Stimulated activated CD8-positive, alpha-beta memory T cell treated with anti-CD3 and anti-CD28 coated beads, Interleukin-15, amount 100 ng/mL, for 4 hours (primary cell): ENCODE measurements around the gene TNNT3.

ENCODE experiments used
- DNase-seq, 2 donors: peaks; one replicate each; pipeline ENCODE4 v3.0.0-alpha.2; 2020; ENCODE audit warnings: low read depth in 2 of 2

Gene TNNT3

DNA sequence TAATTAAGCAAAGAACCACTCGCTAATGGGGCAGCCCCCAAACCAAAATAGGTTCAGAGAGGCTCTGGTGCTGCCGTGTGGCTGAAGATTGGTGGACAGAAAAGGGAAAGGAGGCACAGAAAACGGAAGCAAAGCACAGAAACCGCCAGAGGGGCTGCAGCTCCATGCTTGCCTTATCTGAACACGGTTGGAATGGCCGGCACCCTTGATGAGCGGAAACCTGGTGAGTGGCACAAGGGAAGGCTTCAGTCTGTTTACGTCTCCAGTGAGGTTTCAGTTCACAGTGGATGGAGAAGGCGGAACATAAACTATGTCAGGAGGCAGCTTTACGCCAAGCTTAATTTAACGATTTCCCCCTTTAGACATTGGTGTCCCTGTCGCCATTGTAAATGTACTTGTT is 22.6 kb upstream of the TNNT3 start:
- no peak for DNase-seq

DNA sequence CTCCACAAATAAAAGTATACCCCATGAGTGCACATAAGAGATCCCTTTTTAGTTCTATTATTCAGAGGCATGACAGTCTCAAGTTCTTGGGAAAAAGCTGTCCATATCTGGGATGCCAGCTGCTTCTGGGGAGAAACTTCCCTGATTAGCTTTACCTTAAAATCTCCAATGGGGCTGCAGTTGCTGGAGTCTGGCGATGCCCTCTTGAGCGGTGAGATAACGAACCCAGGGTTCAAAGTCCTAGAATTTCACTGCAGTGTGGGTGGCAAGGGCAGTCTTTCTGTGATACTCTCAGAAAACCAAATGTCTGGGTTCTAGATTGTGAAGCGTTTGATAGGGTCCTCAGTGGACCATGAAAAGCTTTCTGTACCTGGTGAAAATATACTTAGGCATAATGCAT is 20.4 kb upstream of the TNNT3 start:
- no peak for DNase-seq

DNA sequence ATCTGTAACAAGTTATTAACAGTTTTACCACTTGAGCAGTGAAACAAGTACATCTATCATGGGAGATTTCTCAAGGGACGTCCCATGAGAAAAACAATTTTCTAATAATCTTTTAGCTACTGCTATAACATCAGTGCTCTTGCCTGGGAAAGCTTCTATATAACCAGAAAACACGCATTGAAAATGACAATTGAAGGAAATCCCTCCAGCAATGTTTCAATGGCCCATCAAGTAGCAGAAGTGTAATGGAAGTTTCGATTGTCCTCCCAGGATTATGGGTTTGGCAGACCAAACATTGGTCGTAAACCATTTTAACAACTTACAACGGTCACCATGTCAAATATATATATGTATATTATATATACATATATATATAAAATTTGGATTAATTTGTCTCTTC is 19.8 kb upstream of the TNNT3 start:
- DNase-seq: no peak

DNA sequence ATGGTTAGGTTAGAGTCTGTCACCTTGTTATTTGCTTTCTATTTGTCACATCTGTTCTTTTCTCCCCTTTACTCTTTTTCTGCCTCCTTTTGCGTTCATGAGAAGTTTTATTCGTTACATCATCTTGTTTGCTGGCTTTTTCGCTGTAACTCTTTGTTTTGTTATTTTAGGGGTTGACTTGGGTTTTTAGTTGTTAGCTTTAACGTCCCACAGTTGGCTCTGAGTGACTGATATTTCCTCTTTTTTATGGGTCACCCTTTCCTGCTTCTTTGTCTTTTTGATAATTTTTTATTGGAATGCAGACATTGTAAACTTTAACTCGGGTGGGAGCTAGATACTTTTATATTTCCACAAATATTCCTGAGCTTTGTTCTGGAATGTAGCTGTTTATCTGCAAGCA is 13.3 kb upstream of the TNNT3 start:
- DNase-seq: no peak

DNA sequence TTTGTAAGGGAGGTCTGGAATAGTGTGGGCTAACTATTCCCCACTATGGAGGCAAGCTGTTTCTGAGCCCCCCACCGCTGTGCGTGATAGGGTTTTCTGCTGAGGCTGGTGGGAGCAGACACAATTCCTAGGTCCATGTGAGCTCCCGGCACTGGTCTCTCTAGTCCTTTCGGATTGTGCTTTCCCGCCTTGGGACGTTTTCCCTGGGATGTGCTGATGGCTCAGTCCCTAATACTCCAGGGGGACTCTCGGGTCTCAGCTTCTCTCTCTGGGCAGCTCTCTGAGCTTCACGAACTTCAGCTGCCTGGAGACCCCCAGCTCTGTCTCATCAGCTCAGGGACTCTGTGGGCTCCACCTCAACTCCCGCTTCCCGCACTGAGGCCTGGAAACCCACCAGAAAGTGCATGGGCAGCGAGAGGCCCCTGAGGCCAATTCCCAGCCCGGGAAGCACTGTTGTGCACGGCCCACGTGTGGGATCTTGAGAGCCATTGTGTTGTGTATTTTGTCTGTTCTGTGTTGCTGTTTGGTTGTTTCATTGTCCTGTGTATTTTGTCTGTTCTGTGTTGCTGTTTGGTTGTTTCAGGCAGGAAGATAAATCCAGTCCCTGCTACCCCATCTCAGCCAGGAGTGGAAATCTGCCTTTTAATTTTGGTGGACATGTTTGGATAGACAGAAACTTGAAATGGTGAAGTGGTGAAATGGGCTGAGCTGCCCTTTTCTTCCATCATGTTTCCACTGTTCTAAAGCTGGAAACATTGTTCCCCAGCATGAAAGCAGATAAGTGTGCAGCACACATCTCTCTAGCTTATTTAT is 12.7 kb upstream of the TNNT3 start:
- DNase-seq: no peak

DNA sequence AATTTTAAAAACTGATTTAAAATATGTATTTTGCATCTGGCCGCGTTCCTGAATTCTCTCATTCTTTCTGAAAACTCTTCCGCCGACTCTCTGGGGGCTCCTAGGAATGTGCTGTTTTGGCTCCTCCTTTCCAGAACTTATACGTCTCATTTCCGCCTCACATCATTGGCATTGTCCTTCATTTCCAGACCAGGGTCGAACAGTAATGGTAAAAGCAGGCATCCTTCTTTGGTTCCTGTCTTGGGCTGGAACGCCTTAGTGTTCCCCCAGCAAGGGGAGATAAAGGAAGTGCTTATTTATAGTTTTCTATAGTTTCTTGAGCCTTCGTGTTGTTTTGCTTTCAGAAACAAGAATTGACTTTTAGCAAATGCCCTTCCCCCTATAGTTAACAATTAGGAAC is 10.9 kb upstream of the TNNT3 start:
- no peak for DNase-seq

DNA sequence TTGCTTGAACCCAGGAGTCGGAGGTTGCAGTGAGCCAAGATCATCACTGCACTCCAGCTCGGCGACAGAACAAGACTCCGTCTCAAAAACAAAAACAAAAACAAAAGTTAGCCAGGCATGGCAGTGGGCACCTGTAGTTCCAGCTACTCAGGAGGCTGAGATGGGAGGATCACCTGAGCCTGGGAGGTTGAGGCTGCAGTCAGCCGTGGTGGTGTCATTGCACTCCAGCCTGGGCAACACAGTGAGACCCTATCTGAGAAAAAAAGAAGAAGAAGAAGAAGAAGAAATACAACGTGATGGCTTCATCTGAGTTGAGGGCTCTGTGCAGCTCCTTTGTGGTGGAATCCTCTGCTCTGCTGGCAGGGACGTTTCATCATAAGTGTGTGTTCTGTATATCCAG is 10.0 kb upstream of the TNNT3 start:
- no peak for DNase-seq

DNA sequence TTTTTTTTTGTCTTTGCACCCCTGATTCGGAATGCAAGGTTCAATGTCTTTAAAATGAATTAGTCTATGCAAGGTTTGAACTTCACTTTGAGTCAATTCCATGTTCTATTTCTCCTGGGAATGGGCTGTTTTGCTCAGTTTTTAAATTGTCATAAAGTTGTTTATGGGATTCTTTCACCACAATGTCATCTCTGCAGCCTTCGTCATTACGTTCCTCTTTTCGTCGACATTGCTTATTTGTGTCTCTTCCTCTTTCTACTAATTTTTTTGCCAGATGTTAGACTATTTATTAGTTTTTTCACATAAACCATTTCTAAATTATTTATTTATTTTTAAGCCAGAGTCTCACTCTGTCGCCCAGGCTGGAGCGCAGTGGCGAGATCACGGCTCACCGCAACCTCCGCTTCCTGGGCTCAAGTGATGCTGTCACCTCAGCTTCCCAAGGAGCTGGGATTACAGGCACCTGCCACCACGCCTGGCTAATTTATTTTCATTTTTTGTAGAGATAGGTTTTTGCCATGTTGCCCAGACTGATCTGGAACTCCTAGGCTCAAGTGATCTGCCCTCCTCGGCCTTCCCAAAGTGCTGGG is 7.1 kb upstream of the TNNT3 start:
- no peak for DNase-seq

DNA sequence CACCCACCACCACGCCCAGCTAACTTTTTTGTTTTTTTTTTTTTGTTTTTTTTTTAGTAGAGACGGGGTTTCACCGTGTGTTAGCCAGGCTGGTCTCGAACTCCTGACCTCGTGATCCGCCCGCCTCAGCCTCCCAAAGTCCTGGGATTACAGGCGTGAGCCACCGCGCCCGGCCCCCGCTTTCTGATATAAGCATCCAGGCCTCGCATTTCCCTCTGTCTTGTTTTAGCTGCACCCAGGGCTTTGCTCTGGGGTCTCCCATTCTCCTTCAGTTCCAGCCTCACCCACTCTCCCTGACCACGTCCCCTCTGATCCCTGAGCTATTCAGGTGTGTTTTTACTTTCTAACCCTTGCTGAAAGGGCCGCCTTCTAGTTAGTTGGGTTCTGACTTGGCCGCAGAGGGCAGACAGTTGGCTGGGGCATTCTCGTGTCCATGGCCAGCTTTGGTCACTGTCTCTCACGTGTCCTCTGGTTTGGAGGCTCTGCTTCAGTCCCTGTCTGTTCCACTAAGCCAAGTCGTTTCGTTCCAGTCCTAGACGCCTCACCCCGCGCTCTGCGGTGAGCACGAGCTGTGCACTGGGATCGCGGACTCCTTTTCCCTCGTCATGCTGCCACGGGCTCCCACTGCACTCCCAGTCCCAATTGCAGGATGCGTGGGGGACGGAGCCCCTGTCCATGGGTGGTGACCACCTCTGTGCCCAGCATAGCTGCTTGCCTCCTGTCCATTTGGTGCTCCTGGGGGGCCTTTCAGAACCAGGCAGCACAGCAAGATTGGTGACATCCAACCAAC is 6.0 kb upstream of the TNNT3 start:
- DNase-seq: no peak

DNA sequence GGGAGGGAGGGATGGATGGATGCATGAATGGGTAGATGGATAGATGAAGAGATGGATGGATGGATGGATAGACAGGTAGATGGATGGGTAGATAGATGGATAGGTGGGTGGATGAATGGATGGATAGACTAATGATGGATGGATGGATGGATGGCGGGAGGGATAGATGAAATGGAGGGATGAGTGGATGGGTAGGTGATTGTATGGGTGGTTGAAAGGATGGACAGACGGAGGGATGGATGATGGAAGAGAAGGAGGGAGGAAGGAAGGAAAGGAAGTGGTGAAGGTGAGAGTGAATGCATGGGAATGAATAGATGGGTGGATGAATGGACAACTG is 3.7 kb upstream of the TNNT3 start:
- no peak for DNase-seq

DNA sequence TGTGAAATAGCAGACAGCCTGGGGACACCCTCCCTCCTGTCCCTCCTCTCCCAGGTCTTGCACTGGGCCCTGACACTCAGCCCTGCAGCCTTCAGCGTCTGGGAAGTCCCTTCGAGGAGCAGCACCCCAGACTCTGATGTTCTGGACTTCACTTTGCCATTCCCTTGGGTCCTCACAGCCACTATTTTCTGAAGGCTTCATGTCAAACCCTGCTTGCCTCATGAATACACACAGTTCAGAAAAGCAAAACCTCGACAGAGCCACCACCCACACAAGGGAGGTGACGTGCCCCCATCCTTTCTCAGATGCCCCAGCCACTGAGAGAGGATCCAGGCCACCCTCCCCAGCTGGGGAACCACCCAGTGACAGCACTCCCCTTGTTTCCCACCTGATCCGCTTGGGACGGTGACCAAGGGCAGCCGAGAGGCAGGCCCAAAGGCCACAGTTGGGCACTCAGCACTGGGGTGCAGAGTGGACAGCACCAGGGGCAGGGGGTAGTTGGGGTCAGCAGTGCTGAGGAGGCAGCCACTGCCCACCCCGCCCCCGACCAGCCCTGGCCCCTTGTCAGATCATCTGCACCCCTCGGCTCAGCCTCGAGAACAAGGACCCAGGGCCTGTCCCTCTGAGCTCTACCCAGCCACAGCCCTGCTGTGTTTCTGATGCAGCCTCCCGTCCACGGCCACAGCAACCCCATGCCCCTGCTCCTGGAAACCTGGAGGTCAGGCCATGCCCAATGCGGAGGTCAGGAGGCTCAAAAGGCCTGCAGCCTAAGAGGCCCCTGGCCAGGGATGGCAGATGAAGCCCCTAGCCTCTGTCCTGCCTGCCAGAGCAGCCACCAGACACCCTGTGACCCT is 3.1 kb upstream of the TNNT3 start:
- DNase-seq: no peak

DNA sequence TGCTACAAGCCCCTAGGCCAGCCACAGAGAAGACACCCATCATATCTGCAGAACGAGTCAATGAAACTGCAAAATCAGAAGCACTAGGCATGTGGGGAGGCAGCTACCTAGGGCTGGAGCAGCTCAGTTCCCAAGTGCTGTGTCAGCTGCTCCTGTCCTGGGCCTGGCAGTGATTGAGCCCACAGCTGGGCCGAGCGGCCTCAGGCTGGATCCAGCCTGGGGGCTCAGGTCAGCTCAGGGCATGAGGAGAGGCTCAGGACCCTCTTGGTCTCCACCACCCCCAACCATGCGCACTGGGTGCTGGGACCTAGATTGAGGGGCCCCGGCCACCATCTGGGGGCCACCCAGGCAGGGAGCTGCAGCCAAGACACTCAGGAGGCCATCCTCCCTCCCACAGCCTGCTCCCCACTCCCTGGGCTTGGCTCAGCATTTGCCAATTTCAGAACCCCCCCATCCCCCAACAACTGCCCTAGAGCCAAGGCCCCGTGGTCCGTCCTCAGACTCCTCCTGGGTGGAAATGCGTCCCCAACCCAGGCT is 2.4 kb upstream of the TNNT3 start:
- DNase-seq: no peak

DNA sequence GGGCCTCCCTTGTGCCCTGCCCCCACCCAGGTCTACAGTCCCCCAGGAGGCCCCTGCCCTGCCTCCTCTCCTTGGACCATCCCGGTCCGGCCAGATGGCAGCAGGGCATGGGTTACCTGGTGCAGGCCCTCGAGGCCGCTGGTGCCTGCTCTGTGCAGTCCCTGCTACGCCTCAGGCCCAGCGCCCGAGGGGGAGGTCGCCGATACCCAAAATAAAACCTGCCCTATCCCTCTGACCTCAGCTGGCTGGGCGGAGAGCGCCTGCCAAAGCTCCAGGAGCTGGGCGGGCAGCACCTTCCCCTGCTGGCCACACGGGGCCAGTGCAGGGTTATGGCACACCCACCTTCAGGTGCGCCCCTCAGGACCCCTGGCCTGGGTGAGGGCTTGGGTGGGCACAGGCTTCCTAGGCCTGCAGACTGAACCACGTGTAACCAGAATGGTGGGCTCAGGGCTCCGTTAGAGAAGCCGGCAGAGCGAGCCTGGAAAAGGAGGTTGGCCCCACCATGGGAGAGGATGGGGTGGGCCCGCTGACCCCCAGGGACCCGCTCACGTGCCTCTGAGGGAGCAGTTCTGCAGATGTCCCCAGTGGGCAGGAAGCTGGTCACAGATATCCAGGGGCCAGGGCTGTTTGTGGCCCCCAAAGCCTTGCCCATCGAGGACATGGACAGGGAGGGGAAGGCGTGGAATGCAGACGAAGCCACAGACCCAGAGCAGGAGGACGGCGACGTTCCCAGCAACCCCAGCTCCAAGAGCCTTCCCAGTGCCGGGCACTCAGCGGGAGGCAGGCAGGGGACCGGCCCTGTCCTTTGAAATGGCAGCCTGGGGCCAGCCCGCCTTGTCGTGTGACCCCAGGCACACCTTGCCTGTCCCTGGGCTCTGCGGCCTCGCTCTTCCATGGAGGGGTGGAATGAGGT is 1.7 kb upstream of the TNNT3 start:
- DNase-seq: no peak

DNA sequence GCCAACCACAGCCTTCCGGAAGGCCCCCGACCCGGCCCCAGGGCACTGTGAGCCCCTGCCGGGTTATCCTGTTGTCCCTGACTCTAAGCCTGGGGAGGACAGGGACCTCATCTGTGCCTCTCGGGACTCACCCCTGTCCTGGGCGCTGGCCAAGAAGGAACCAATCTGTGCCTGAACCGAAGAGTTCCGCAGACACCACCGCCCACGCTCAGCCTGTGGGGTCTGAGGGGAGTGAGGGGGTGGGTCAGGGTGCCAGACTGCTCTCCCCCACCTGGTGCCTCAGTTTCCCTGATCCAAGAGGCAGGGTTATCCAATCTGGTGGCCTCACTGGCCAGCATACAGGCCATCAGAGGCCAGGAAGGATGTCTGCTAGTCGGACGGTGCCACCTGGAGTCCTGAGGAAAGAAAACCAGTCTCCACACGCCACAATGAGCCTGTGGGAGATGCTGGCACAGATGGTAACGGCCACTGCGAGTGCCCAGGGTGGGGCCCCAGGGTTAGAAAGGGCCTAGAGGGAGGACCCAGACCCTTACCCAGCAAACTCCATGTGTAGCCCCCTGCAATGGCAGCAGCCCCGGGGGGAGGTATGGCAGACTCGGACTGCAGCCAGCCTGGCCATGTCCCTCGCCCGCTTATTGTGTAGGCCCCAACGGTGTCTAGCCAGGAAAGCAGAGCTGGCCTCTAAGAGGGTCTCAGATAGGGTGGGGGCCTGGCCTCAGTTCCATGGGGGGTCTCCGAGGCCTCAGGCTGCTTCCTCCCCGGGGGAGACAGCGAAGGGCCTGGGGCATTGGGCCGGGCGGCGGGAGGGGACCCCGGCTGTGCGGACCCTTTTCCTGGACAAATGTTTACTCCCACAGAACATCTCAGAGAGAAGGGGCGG is 827 bp upstream of the TNNT3 start:
- no peak for DNase-seq

DNA sequence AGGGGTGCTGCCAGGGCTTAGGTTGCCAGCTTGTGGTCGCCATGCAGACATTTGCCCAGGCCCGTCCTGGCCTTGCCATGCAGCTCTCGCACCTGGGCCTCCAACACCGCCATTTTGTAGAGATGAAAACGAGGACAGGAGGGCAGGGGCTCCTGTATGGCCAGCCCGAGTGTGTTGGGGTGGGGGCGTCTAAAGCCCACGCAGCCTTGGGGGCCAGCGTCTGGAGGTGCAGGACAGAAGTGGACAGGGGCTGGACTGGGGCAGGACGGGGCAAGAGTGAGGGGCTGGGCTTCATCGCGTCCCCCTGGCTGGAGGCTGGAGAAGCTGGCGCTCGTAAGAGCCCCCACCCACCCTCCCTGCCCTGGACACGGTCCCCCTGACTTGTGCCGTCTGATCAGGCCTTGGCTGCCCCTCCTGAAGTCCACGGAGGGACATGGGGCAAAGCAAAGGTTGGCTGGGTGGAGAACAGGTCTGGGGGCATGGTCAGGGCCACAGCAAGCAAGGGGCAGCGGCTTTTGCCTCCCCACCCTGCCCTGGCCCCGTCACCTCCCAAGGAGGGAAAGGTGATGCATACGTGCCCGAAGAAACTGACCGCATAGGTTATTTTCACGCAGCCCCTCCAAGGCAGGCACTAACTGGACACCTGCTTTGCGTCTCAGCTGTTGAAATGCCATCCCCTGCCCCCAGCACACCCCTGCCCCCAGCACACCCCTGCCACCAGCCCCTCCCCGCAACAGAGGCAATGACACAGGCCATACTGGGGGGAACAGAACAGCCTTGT is 815 bp downstream of the TNNT3 start:
- no peak for DNase-seq

DNA sequence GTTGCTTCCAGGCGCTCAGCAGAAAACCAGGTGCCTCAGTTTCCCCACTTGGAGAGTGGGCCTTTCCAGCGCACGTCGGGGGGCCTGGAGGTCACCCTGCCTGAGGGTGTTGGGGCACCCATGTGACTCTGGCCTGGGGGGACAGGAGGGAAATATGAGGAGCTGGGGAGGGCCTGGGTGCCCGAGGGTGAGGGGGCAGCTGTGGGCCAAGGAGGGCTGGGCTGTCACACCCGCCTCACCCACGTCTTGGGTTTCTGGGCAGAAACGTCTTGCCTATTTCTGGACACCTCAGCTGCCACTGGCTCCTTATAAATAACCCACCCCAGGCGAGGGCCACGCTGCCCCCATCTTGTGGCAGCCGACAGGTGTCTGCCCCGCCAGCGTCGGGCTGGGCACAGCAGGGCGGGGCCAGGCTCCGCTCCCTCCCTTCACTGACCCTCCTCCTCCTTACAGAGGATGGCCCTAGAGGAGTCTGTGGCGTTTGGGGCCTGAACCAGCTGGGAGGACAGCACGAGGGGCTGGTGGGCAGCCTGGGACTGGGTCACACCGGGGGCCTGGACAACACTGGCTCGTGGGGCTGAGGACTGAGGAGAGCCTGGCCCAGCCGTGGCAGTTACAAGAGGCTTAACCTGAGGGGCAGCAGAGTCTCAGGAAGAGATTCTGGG is 1.5 kb downstream of the TNNT3 start:
- DNase-seq: no peak

DNA sequence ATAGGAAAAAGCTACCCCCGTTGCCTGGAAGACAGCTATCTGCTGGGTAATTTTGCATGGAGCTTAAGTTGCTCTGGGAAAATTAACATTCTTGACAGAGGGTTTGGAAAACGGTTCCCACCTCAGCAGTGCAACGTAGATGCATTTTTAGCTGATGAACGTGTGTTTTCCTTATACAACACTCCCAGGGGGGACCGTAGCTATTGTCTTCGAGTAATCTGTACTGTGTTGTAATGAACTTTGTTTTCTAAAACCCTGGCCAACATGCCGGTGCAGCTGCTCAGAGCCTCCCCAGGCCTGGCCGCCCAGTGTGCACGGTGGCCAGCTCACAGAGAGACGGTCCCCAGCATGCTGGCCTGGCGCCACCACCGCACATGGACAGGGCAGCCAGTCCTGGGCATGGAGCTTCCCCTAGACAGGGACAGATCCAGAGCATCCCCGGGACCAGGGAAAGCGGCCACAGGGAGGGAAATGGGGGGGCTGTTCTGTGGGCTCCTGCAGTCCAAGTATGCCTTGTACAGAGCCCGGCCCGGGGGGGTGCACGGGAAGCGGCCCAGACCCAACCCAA is 2.2 kb downstream of the TNNT3 start:
- no peak for DNase-seq

DNA sequence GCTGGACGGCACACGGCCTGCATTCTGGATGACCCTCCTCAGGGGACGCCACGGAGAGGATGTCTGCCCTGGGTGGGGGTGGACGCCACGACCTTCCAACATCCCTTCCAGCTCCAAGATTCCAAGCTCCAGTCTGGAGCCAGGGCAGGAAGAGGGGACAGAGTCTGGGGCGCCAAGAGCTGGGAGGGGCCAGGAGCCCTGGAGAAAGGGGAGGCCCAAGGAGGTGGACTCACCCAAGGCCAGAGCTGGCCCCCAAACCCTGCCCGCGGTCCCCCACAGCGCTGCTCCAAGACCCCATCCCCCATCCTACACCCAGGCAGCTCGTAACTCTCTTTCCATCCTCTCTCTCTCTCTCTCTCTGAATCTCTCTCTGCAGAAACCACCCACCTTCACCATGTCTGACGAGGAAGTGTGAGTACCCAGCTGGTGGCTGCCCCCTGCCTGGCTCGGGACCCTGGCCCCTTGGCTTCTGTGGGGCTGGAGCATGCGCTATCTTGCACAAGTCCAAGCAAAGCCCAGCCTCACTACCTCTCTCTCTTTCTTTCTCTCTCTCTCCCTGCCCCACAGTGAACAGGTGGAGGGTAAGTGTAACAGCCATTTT is 3.1 kb downstream of the TNNT3 start:
- DNase-seq: no peak
